ENCODE measurements around the gene CENPV. TPM values are rescaled to one million over a fixed set of nuclear protein-coding genes. Genes with fewer than 3 reads are reported as not detected.

The CENPV gene
- total and polyA plus RNA-seq, 2 of the 13 experiments (the other 11 are each of a cell fraction or from before 2014, with no cell fraction given) = 193 to 292 TPM

DNA sequence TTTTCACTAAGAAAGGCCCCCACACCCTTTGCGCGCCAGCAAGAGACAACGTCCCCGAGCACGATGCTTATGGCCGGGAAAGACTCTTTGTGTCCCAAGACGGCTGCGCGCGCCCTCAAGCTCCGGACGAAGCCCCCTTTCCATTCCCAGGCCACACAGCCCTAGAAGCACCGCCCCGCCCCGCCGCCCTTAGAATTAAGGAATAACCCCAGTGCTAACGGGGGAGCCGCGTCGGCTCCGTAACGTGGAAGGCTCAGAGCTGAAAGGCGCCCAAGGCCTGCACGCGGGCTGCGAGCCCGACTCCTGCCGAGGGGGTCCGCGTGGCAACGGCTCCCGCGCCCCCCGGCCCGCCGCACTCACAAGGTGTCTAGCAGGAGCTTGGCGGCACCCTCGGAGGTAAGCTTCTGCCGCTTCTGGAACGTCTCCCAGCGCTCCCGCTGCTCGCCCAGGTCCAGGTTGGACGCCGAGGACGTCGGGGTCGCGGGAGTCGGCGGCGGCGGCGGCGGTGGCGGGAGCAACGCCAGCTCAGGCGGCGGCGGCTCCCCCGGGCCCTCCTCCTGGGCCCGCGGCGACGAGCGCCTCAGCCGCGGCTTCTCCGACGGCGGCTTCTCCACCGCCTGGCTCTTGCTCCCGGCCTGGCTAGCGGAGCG lies 477 bp downstream of the CENPV start:
- POLR2A ChIA-PET = interaction anchor here (0.9 to 7.3 kb wide), 16 partner anchors 10 to 183 kb away, joined by 3 to 68 read pairs (median 16); partner anchors contain the start of genes NCOR1, PIGL and UBB
- no peak for FAIRE-seq
- Histone ChIP-seq H3K36me3 (replicated peaks in 1 of 2; ENCODE audit: control insufficient read depth in 1 of 2, insufficient read depth in 2 of 2, low read length in 2 of 2) (peaks cover 10 to 18% of the 10 kb centered on the region in 2 experiments), H3K27ac (ENCODE audit: extremely low read length, insufficient read depth, low read length) (peak overlapping the region; percentile 94), H4K20me1 (ENCODE audit: insufficient read depth, low read length) (peaks cover 12% of the 10 kb centered on the region), H2AFZ (ENCODE audit: low read length) (no peak overlapping the region), H3K79me2 (ENCODE audit: insufficient read depth, low read length) (peaks cover 36% of the 10 kb centered on the region), H3K4me1 (ENCODE audit: insufficient read depth, low read length) (peaks cover 37% of the 10 kb centered on the region), H3K27me3 (ENCODE audit: control insufficient read depth in 1 of 2, insufficient read depth in 2 of 2, low read length in 2 of 2) (no peaks in the 10 kb centered on the region), H3K9ac (ENCODE audit: insufficient read depth, low read depth, low read length) (peak overlapping the region; percentile 99), H3K4me2 (ENCODE audit: low read depth, low read length) (peak overlapping the region; percentile 75), H3K4me3 (replicated peaks in 1 of 3; ENCODE audit: insufficient read depth in 1 of 3, low read depth in 2 of 3, low read length in 3 of 3) (peak overlapping the region; percentile 85 to 89 (median 87)), H3K9me3 (ENCODE audit: low read length) (no peaks in the 10 kb centered on the region)
- peak; percentile 27 for ATAC-seq
- 0% methylated on average over 9 of the region's 75 CpGs for WGBS (ENCODE audit: low lambda C conversion rate)
- intact Hi-C loops (cut with micrococcal nuclease; ENCODE audit: unreplicated experiment) = loop anchor here (1.0 to 5.0 kb wide), 3 partner anchors 40 to 135 kb away; partner anchors contain the start of genes NCOR1 and PIGL
- CTCF ChIA-PET (ENCODE audit: low intra/inter-chr PET ratio, low total read pairs) = interaction anchor here (0.7 to 1.3 kb wide), 2 partner anchors 62 to 66 kb away, joined by 3 to 6 read pairs; no protein-coding TSS in a partner anchor
- BruUV-seq (replicated peaks) = TSS peak; percentile 83
- in situ Hi-C loops (cut with HindIII; ENCODE audit: extremely low pct_ligation_motif_present, low pct_unique_long_range_greater_than_20kb) = loop anchor here (5.0 kb wide), 1 partner anchor 65 kb away; no protein-coding TSS in a partner anchor
- no peak for DNase-seq (ENCODE audit: low spot score)
- peak; percentile 56; the same call in 1 of the 2 replicates for TF ChIP-seq ZNF547 (CRISPR knock-in tag; IDR thresholded peaks at IDR 0.05)
- no peak for TF ChIP-seq NFRKB (IDR thresholded peaks at IDR 0.05)
- TF ChIP-seq HOXD1 (CRISPR knock-in tag; IDR thresholded peaks at IDR 0.05) = no peak
- no peak for TF ChIP-seq HOXA7 (CRISPR knock-in tag; IDR thresholded peaks at IDR 0.05)
- no peak for TF ChIP-seq ISL2 (CRISPR knock-in tag; IDR thresholded peaks at IDR 0.05)
- TF ChIP-seq, protein P1, sequence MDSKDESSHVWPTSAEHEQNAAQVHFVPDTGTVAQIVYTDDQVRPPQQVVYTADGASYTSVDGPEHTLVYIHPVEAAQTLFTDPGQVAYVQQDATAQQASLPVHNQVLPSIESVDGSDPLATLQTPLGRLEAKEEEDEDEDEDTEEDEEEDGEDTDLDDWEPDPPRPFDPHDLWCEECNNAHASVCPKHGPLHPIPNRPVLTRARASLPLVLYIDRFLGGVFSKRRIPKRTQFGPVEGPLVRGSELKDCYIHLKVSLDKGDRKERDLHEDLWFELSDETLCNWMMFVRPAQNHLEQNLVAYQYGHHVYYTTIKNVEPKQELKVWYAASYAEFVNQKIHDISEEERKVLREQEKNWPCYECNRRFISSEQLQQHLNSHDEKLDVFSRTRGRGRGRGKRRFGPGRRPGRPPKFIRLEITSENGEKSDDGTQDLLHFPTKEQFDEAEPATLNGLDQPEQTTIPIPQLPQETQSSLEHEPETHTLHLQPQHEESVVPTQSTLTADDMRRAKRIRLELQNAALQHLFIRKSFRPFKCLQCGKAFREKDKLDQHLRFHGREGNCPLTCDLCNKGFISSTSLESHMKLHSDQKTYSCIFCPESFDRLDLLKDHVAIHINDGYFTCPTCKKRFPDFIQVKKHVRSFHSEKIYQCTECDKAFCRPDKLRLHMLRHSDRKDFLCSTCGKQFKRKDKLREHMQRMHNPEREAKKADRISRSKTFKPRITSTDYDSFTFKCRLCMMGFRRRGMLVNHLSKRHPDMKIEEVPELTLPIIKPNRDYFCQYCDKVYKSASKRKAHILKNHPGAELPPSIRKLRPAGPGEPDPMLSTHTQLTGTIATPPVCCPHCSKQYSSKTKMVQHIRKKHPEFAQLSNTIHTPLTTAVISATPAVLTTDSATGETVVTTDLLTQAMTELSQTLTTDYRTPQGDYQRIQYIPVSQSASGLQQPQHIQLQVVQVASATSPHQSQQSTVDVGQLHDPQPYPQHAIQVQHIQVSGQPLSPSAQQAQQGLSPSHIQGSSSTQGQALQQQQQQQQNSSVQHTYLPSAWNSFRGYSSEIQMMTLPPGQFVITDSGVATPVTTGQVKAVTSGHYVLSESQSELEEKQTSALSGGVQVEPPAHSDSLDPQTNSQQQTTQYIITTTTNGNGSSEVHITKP (CRISPR knock-in tag; IDR thresholded peaks at IDR 0.05; ENCODE audit: low read depth) = no peak
- TF ChIP-seq ZNF644 (CRISPR knock-in tag; IDR thresholded peaks at IDR 0.05; ENCODE audit: low read depth) = no peak
- TF ChIP-seq, protein P2, sequence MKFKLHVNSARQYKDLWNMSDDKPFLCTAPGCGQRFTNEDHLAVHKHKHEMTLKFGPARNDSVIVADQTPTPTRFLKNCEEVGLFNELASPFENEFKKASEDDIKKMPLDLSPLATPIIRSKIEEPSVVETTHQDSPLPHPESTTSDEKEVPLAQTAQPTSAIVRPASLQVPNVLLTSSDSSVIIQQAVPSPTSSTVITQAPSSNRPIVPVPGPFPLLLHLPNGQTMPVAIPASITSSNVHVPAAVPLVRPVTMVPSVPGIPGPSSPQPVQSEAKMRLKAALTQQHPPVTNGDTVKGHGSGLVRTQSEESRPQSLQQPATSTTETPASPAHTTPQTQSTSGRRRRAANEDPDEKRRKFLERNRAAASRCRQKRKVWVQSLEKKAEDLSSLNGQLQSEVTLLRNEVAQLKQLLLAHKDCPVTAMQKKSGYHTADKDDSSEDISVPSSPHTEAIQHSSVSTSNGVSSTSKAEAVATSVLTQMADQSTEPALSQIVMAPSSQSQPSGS (CRISPR knock-in tag; IDR thresholded peaks at IDR 0.05) = no peak; the same call in 1 of the 2 replicates
- TF ChIP-seq NR2F6 (IDR thresholded peaks at IDR 0.05) = no peak
- TF ChIP-seq NR2F6 (CRISPR knock-in tag; IDR thresholded peaks at IDR 0.05) = no peak
- 0 out of 2 replicates have a peak, but pooled peaks have one; percentile 59 for TF ChIP-seq EED (CRISPR knock-in tag; IDR thresholded peaks at IDR 0.05)
- peak; percentile 76 for TF ChIP-seq ZNF329 (CRISPR knock-in tag; IDR thresholded peaks at IDR 0.05; ENCODE audit: low read depth)
- no peak for TF ChIP-seq PCBP2 (optimal IDR thresholded peaks at IDR 0.05; ENCODE audit: low read depth, low read length, poor library complexity, severe bottlenecking)
- TF ChIP-seq ZNF572 (CRISPR knock-in tag; IDR thresholded peaks at IDR 0.05) = no peak
- no peak for TF ChIP-seq PHB2 (IDR thresholded peaks at IDR 0.05; ENCODE audit: partially characterized antibody)
- TF ChIP-seq ZNF788 (CRISPR knock-in tag; IDR thresholded peaks at IDR 0.05; ENCODE audit: borderline replicate concordance) = no peak
- TF ChIP-seq ZNF563 (CRISPR knock-in tag; IDR thresholded peaks at IDR 0.05) = peak; percentile 17; the same call in 1 of the 2 replicates
- TF ChIP-seq, protein P3, sequence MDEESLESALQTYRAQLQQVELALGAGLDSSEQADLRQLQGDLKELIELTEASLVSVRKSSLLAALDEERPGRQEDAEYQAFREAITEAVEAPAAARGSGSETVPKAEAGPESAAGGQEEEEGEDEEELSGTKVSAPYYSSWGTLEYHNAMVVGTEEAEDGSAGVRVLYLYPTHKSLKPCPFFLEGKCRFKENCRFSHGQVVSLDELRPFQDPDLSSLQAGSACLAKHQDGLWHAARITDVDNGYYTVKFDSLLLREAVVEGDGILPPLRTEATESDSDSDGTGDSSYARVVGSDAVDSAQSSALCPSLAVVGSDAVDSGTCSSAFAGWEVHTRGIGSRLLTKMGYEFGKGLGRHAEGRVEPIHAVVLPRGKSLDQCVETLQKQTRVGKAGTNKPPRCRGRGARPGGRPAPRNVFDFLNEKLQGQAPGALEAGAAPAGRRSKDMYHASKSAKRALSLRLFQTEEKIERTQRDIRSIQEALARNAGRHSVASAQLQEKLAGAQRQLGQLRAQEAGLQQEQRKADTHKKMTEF (CRISPR knock-in tag; IDR thresholded peaks at IDR 0.05) = 0 out of 2 replicates have a peak, but pooled peaks have one; percentile 19
- TF ChIP-seq SUZ12 (IDR thresholded peaks at IDR 0.05; ENCODE audit: low read depth, low read length) = no peak
- TF ChIP-seq YEATS4 (CRISPR knock-in tag; IDR thresholded peaks at IDR 0.05; ENCODE audit: borderline replicate concordance) = peak; percentile 32; the same call in 1 of the 2 replicates

Data from HepG2 (cell line).